Activated T-helper 1 cell treated with anti-CD3 and anti-CD28 coated beads, Interleukin-12 subunit alpha, Interleukin-12 subunit beta, Interleukin-2, Interleukin-4 antibody, amounts not matched to agents 30 ng/mL and 10 ng/mL and 1 ng/mL, durations not matched to agents 14 hours and 24 hours and 36 hours (primary cell): ENCODE data around the gene NRXN2. TPM values are rescaled to one million over a fixed set of nuclear protein-coding genes. Genes with fewer than 3 reads are reported as not detected.
A peak's percentile ranks its signal among the peaks of the same experiment; 100 is the strongest.

ENCODE experiments used
- DNase-seq: peaks from one replicate; pipeline ENCODE4 v3.0.0; 2021; ENCODE audit warnings: low spot score
- H3K27ac Mint-ChIP-seq: one replicate; pipeline ENCODE4 v1.8.0; 2021; ENCODE audit warnings: mild to moderate bottlenecking, mixed read lengths
- H3K27me3 Mint-ChIP-seq: one replicate; pipeline ENCODE4 v1.8.0; 2022; ENCODE audit warnings: mild to moderate bottlenecking, moderate library complexity, mixed read lengths; ENCODE audit not compliant: insufficient read depth
- H3K36me3 Mint-ChIP-seq: one replicate; pipeline ENCODE4 v1.8.0; 2021; ENCODE audit warnings: low read depth, mixed read lengths
- H3K4me1 Mint-ChIP-seq: one replicate; pipeline ENCODE4 v1.8.0; 2021; ENCODE audit warnings: low read depth, mixed read lengths
- H3K4me3 Mint-ChIP-seq: one replicate; pipeline ENCODE4 v1.8.0; 2021; ENCODE audit warnings: mild to moderate bottlenecking, moderate library complexity, mixed read lengths
- H3K9me3 Mint-ChIP-seq: one replicate; pipeline ENCODE4 v1.8.0; 2021; ENCODE audit warnings: mixed read lengths
- intact Hi-C: fragments of 100-400 bp; cut with micrococcal nuclease; formaldehyde crosslinking; loops from one replicate; pipeline ENCODE4 v1.15.1; 2024
- total RNA-seq: library from RNA; stranded (reverse); gene quantifications from 2 replicates; pipeline ENCODE4 v1.2.3, GENCODE V29; 2022

Gene NRXN2
- total RNA-seq, 1 donor from 2014 or later, result 0.23 TPM

DNA sequence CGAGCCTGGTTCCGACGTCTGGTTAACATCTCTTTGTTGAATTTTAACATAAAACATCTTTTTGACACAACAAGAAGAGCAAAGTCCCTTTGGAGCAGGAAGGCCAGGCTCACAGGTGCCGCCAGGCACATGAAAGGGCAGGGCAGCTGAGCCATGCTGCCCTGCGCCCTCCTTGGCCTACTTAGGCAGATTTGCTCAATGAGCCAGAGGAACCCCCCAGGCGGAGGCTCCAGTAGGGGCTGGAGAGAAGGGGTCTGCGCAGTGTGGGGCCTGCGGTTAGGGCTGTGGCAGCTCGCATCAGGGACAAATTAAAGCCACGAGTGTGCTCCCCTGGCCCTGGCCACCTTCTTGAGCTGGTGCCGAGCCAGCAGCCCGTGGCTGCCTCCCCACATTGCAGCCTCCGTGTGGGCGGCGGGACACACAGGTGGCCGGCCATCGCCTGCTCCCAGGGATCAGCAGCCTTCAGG lies 141.9 kb downstream of the NRXN2 start:
- intact Hi-C loops, result no loop called here
- Mint-ChIP-seq H3K4me3 (no peak overlapping the region), H3K4me1 (no peaks in the 10 kb centered on the region), H3K27ac (no peak overlapping the region), H3K36me3 (no peaks in the 10 kb centered on the region), H3K27me3 (peaks cover 3% of the 10 kb centered on the region), H3K9me3 (no peaks in the 10 kb centered on the region)
- DNase-seq, result no peak

DNA sequence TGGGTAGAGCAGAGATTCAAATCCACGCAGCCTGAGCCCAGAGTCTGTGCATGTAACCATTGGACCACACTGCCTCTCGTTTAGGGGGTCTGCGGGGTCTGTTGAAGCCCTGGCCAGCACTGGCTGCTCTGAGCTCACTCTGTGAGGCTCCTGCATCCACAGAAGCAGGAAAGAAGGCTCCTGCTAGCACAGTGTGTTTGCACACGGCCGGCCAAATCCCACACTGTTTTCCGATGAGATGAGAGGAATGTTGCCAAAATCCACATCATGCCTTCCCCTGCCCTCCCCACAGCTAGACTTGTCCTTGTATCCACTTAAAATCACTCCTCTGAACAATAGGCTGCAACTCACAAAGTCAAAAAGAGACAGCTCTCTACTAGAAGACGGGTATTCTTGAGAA lies 142.6 kb downstream of the NRXN2 start:
- peaks cover 3% of the 10 kb centered on the region for H3K27me3 Mint-ChIP-seq
- no peak for DNase-seq
- no peak overlapping the region for H3K4me3 Mint-ChIP-seq
- H3K9me3 Mint-ChIP-seq, result no peaks in the 10 kb centered on the region
- no peak overlapping the region for H3K27ac Mint-ChIP-seq
- intact Hi-C loops, result no loop called here
- H3K36me3 Mint-ChIP-seq, result no peaks in the 10 kb centered on the region
- H3K4me1 Mint-ChIP-seq, result no peaks in the 10 kb centered on the region

DNA sequence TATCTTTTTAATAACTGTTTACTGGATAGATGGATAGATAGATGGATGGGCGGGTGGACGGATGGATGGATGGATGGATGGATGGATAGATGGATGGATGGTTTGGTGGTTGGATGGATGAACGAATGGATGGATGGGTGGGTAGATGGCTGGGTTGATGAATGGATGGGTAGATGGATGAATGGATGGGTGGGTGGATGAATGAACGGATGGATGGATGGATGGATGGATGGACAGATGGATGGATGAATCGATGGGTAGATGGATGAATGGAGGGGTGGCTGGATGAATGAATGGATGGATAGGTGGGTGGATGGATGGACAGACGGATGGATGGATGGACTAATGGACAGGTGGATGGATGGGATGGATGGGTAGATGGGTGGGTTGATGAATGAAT lies 145.8 kb downstream of the NRXN2 start:
- no peaks in the 10 kb centered on the region for H3K9me3 Mint-ChIP-seq
- no peak overlapping the region for H3K4me3 Mint-ChIP-seq
- intact Hi-C loops, result no loop called here
- no peaks in the 10 kb centered on the region for H3K4me1 Mint-ChIP-seq
- H3K27me3 Mint-ChIP-seq, result peaks cover 12% of the 10 kb centered on the region
- no peak overlapping the region for H3K27ac Mint-ChIP-seq
- DNase-seq, result no peak
- H3K36me3 Mint-ChIP-seq, result no peaks in the 10 kb centered on the region

DNA sequence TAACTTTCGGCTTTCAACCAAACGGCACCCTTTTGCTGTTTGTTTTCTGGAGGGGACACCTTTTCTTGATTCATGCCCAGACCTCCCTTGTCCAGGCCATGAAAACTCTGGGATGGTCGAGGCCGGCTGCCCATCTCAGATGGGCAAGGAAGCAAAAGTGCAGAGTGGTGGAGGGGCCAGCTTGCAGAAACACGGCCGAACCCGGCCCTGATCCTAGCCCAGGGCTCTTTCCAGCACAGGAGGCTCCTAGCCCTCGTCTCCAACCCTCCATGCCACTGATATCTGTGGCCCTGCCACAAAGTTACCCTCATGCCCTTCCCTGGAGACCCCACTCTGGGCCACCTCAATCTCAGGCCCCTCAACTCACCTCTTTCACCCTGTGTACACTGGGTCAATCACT lies 150.9 kb downstream of the NRXN2 start:
- Mint-ChIP-seq H3K4me3 (no peak overlapping the region), H3K27me3 (peaks cover 9% of the 10 kb centered on the region), H3K36me3 (no peaks in the 10 kb centered on the region), H3K27ac (no peak overlapping the region), H3K4me1 (no peaks in the 10 kb centered on the region), H3K9me3 (no peaks in the 10 kb centered on the region)
- no peak for DNase-seq
- intact Hi-C loops, result no loop called here

DNA sequence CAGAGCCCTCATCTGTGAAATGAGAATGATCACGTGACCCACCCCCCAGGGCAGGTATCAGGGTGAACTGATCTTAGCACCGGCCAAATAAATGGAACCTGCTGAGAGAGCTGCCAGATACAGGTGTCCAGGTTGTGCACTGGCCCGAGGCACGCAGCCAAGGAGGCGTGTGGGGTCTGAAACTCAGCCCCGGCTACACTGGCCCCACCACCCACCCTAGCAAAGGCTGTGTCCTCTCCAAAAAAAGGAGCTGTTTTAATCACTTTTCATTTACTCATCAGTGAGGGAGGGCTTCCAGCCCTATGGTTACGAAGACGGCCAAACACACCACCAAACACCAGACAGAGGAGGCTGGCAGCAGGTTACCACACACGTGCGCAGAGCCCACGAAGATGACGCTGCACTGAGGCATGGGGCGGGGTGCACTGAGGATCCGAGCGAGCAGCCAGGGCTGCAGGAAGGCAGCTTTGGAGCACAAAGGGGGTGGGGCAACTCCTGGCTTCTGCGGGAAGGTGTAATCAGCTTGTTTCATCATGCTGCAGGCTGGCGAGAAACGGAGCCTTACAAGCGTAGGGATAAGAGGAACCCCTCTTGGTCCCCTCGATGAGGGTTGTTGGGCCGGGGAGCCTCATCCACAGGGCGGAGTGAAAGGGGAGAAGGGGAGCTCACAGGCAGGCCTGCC lies 151.4 kb downstream of the NRXN2 start:
- H3K9me3 Mint-ChIP-seq, result no peaks in the 10 kb centered on the region
- intact Hi-C loops, result no loop called here
- H3K4me3 Mint-ChIP-seq, result no peak overlapping the region
- H3K27me3 Mint-ChIP-seq, result peaks cover 9% of the 10 kb centered on the region
- no peak overlapping the region for H3K27ac Mint-ChIP-seq
- peaks cover 3% of the 10 kb centered on the region for H3K4me1 Mint-ChIP-seq
- no peak for DNase-seq
- H3K36me3 Mint-ChIP-seq, result no peaks in the 10 kb centered on the region

DNA sequence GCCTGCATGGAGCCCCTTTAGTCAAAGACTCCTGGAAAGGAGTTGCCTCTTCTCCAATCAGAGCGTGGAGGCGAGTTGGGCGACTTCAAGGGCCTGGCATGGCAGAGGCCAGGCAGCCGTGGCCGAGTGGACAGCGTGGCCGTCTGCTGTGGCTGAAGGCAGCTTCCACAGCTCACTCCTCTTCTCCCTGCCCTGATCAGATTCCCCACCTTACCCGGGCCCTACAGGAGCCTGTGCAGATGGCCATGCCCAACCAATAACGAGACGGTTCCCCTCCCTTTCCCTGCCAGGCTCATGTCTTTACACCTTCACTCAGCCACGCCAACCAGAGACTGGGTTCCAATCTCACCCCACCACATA lies 152.0 kb downstream of the NRXN2 start:
- H3K27ac Mint-ChIP-seq, result no peak overlapping the region
- H3K36me3 Mint-ChIP-seq, result no peaks in the 10 kb centered on the region
- H3K27me3 Mint-ChIP-seq, result peaks cover 9% of the 10 kb centered on the region
- H3K4me3 Mint-ChIP-seq, result no peak overlapping the region
- DNase-seq, result no peak
- intact Hi-C loops, result no loop called here
- H3K4me1 Mint-ChIP-seq, result peaks cover 5% of the 10 kb centered on the region
- no peaks in the 10 kb centered on the region for H3K9me3 Mint-ChIP-seq

DNA sequence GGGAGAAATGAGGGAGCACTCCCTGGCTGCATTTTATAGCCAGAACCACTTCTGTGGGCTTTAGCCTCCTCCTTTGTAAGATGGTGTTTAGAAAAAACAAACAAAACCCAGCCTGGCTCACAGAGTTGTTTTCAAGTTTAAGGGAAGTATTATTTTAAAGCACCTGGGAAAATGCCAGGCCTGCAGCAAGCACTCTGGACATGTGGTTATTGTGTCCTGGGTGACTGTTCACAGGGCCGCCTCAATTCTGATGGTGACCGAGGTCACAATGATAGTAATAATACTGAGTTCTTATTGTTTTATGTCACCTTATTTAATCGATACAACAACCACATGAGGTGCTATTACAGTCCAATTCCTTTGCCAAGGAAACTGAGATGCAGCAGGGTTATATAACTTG lies 152.7 kb downstream of the NRXN2 start:
- Mint-ChIP-seq H3K27ac (no peak overlapping the region), H3K36me3 (no peaks in the 10 kb centered on the region), H3K4me1 (peaks cover 5% of the 10 kb centered on the region), H3K27me3 (peaks cover 9% of the 10 kb centered on the region), H3K4me3 (no peak overlapping the region), H3K9me3 (no peaks in the 10 kb centered on the region)
- no peak for DNase-seq
- intact Hi-C loops, result no loop called here

DNA sequence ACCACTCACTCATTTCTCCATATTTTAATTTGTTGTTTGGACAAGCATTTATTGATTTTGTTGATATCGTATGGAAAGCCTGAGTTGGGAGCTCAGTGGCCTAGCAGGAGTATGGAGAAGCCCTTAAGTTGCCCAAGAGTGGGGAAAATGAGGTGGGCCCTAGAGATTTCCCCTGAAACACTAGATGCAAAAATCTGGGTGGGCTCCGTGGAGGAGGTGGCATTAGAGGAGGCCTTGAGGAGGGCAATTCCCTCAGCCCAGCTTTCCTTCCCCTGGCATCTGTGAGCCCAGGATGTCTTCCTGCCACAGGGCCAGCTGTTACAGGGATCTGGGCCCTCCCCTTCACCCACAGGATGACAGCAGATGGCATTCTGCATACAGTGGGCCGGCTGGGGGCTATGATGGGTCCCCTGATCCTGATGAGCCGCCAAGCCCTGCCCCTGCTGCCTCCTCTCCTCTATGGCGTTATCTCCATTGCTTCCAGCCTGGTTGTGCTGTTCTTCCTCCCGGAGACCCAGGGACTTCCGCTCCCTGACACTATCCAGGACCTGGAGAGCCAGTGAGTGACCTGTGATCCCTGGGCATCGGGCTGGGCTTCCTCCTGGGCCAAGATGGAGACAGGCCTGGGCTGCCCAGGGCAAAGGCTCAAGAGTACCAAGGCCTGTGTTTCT lies 153.6 kb downstream of the NRXN2 start:
- H3K27me3 Mint-ChIP-seq, result peaks cover 7% of the 10 kb centered on the region
- intact Hi-C loops, result no loop called here
- no peak overlapping the region for H3K4me3 Mint-ChIP-seq
- H3K9me3 Mint-ChIP-seq, result no peaks in the 10 kb centered on the region
- peaks cover 5% of the 10 kb centered on the region for H3K4me1 Mint-ChIP-seq
- H3K27ac Mint-ChIP-seq, result no peak overlapping the region
- H3K36me3 Mint-ChIP-seq, result no peaks in the 10 kb centered on the region
- no peak for DNase-seq

DNA sequence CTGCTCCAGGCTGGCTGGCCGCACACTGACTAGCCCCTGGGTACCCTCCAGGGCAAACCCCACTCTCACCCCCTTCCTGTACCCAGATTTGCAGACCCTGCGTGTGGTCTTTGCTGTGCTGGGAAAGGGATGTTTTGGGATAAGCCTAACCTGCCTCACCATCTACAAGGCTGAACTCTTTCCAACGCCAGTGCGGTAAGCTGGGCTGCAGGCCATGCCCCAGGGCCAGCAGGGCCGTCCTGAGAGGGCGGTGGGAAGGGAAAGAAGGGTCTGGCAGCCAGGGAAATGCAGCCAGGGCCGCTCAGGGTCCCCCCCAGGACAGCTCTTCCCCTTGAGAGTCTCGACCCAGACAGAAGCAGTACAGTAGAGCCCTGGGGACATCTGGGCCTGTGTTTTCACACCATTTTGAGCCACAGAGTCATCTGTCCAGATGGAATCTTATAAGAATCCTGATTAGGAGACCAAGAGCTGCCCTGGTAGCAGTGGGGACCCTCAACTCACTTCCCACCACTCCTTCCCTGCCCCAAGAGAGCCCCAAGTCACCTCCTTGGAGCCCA lies 154.3 kb downstream of the NRXN2 start:
- H3K27ac Mint-ChIP-seq, result no peak overlapping the region
- intact Hi-C loops, result no loop called here
- H3K27me3 Mint-ChIP-seq, result peaks cover 4% of the 10 kb centered on the region
- H3K4me1 Mint-ChIP-seq, result peaks cover 5% of the 10 kb centered on the region
- H3K9me3 Mint-ChIP-seq, result no peaks in the 10 kb centered on the region
- no peak for DNase-seq
- no peaks in the 10 kb centered on the region for H3K36me3 Mint-ChIP-seq
- no peak overlapping the region for H3K4me3 Mint-ChIP-seq

DNA sequence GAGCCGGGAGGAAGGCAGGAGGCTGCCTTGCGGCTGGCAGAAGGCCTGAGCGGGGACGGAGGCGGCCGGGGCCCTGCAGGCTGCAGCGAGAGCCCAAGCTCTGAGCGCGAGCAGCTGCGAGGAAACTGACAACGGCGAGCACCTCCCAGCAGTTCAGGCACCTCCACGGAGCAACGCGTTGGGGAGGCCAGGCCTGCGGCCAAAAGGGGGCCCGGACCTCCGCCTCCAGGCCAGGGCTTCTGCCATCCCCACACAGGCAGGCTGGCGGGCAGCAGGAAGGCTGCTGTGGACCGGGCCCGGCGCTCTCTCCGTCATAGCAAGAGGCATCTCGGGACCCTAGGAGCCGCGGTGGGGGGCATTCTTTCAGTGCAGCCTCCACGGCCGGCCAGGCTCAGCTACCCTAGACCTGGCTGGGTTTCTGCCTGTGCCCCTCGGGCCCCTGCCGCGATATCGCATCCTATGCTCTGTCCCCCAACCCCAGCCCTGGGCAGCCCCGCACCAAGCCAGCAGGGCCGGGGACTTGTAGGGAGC lies 154.9 kb downstream of the NRXN2 start:
- H3K27me3 Mint-ChIP-seq, result peaks cover 4% of the 10 kb centered on the region
- DNase-seq, result no peak
- H3K36me3 Mint-ChIP-seq, result no peaks in the 10 kb centered on the region
- no peaks in the 10 kb centered on the region for H3K9me3 Mint-ChIP-seq
- no peak overlapping the region for H3K4me3 Mint-ChIP-seq
- H3K4me1 Mint-ChIP-seq, result peaks cover 5% of the 10 kb centered on the region
- intact Hi-C loops, result no loop called here
- no peak overlapping the region for H3K27ac Mint-ChIP-seq

DNA sequence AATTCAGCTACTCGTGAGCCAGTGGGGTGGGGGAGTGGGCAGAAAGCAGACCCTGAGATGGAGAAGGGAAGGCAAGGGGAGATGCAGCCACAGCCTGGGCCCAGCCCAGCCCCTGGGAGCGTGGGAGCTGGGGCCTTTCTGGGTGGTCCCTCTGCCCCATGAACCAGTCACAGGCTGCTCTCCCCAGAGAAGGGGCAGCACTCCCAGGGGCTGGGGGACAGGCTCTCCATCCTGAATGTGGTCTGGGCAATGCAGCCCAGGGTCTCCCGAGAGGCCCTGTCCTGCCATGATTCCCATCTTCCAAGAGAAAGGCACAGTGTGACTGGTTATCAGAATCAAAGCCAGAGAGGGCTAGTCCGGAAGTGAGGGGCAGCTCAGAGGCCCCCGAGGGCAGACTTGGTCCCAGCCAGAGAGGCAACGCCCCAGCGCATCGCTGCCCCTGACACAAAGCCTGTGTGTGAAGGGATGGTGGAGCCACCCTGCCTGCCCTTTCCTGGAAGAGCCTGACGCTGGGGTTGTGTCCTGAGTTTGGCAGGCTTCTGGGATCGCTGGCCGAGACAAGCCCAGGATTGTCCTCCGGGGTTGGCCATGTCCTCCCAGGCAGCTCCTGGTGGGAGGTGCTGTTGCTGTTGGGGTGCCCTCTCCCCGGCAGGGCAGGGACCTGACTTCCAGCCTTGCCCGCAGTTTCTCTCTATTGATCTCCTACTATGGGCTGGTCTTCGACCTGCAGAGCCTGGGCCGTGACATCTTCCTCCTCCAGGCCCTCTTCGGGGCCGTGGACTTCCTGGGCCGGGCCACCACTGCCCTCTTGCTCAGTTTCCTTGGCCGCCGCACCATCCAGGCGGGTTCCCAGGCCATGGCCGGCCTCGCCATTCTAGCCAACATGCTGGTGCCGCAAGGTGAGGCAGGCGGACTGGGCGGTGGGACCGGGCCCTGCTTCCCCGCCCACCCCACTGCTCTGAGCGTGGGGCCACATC lies 155.8 kb downstream of the NRXN2 start:
- H3K36me3 Mint-ChIP-seq, result no peaks in the 10 kb centered on the region
- peaks cover 5% of the 10 kb centered on the region for H3K4me1 Mint-ChIP-seq
- DNase-seq, result no peak
- no peaks in the 10 kb centered on the region for H3K27me3 Mint-ChIP-seq
- no peak overlapping the region for H3K4me3 Mint-ChIP-seq
- H3K27ac Mint-ChIP-seq, result no peak overlapping the region
- H3K9me3 Mint-ChIP-seq, result no peaks in the 10 kb centered on the region
- intact Hi-C loops, result no loop called here

DNA sequence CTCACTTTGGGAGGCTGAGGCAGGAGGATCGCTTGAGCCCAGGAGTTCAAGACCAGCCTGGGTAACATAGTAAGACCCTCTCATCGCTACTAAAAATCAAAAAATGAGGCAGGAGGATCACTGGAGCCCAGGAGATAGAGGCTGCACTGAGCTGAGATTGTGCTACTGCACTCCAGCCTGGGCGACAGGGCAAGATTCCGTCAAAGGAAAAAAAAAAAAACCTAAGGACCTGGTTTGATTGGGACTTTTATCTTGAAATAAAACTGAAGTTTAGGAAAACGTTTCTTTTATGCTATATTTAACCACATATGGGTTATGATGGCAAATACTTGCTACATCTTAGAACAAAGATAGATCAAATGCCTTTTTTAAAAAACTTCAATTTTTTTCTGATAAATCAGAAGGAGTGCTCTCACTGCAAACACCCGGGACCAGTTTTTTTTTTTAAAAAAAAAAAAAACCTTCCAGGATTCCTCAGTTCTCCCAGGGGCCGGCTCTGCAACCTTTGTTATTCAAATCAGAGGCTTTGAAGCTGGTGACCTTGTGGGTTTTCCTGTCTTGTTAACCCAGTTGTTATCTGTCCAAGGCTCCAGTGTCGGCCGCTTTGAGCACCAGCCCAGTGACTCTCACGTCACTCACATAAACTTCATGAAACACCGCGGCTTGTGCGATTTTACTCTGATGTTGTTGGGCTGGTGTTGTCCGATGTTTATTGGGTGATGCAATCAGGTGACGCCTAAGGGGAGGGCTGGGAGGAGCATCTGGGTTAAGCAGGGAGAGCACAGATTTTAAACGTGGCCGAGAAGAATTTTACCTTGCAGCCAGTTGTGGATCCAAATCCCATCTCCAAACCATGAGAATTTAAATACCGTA lies 156.7 kb downstream of the NRXN2 start:
- Mint-ChIP-seq H3K36me3 (no peaks in the 10 kb centered on the region), H3K4me3 (no peak overlapping the region), H3K4me1 (peaks cover 5% of the 10 kb centered on the region), H3K9me3 (no peaks in the 10 kb centered on the region), H3K27ac (no peak overlapping the region), H3K27me3 (no peaks in the 10 kb centered on the region)
- intact Hi-C loops, result no loop called here
- peak; percentile 17 for DNase-seq
